Ishikawa (cell line): ENCODE data around the gene VEPH1.

ENCODE experiments used
- EGR1 ChIP-seq: IDR thresholded peaks from 2 replicates; pipeline ENCODE4 v1.6.1; 2012
- EP300 ChIP-seq: IDR thresholded peaks from 2 replicates; pipeline ENCODE4 v1.6.1; 2012; ENCODE audit warnings: borderline replicate concordance
- MAX ChIP-seq: IDR thresholded peaks from 2 replicates; pipeline ENCODE4 v1.6.1; 2012
- REST ChIP-seq: IDR thresholded peaks from 2 replicates; pipeline ENCODE4 v1.6.1; 2012; ENCODE audit warnings: low read depth, mild to moderate bottlenecking
- TAF1 ChIP-seq: IDR thresholded peaks from 2 replicates; pipeline ENCODE4 v1.6.1; 2012; ENCODE audit warnings: low read depth, mild to moderate bottlenecking

- TF ChIP-seq REST (no peak), MAX (no peak), TAF1 (no peak), EP300 (no peak), EGR1 (no peak)
Measured at GRCh38 chr3:157491136-157491535, 12.1 kb downstream of the VEPH1 start.
